OCI-M2 (cell line): ENCODE measurements around the gene EPS8.

Source experiments
- DNase-seq: peaks from one replicate; lab custom pipeline; 2025; ENCODE audit not compliant: unreplicated experiment; lab: John Stamatoyannopoulos, UW

The EPS8 gene

GRCh38 chr12:15789220-15790171 lies at the start of gene EPS8:
Gene EPS8, minus strand, starts transcription at chr12:15789388. Its CDS starts 106,437 bp downstream, at chr12:15682951.
- DNase-seq: no peak

GRCh38 chr12:15837141-15837790 lies 48.1 kb upstream of the EPS8 start:
- DNase-seq: no peak

- no peak for DNase-seq
Measured at GRCh38 chr12:15834575-15834974, 45.4 kb upstream of the EPS8 start.

- no peak for DNase-seq
Measured at GRCh38 chr12:15831315-15831978, 42.3 kb upstream of the EPS8 start.

GRCh38 chr12:15830538-15830937 lies 41.4 kb upstream of the EPS8 start:
- DNase-seq: no peak

GRCh38 chr12:15829949-15830348 lies 40.8 kb upstream of the EPS8 start:
- no peak for DNase-seq

- no peak for DNase-seq
Measured at GRCh38 chr12:15829255-15829654, 40.1 kb upstream of the EPS8 start.

- DNase-seq: no peak
Measured at GRCh38 chr12:15827136-15827535, 37.9 kb upstream of the EPS8 start.

GRCh38 chr12:15824516-15824915 lies 35.3 kb upstream of the EPS8 start:
- DNase-seq: no peak

- no peak for DNase-seq
Measured at GRCh38 chr12:15823360-15824128, 34.4 kb upstream of the EPS8 start.

- no peak for DNase-seq
Measured at GRCh38 chr12:15819644-15820437, 30.7 kb upstream of the EPS8 start.

- no peak for DNase-seq
Measured at GRCh38 chr12:15818418-15818817, 29.2 kb upstream of the EPS8 start.

GRCh38 chr12:15815730-15816129 lies 26.5 kb upstream of the EPS8 start:
- DNase-seq: no peak

- no peak for DNase-seq
Measured at GRCh38 chr12:15811214-15812127, 22.3 kb upstream of the EPS8 start.

- DNase-seq: no peak
Measured at GRCh38 chr12:15808652-15809051, 19.5 kb upstream of the EPS8 start.

GRCh38 chr12:15808250-15808649 lies 19.1 kb upstream of the EPS8 start:
- DNase-seq: no peak

- no peak for DNase-seq
Measured at GRCh38 chr12:15806826-15807225, 17.6 kb upstream of the EPS8 start.

- no peak for DNase-seq
Measured at GRCh38 chr12:15801770-15802744, 12.9 kb upstream of the EPS8 start.
